ENCODE measurements around the gene MSRB3.

DNA sequence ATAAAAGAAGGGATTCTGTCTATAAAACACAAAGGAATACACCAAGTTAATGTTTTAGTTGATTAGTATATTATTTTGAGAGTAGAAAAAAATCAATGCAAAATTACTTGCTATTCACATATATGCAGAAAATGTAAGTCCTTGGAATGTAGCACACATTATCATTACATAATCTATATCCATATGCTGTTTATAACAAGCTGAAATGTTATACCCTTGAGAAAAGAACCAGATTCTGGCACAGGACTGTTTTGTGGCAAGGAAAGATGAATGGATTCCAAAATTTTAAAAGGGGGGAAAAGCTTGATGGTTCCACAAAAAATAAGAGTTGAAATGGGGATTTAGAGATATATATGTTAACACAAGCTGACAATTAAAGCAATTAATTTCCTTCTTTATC is 153.6 kb downstream of the MSRB3 start:
- no peak for TF ChIP-seq POLR2AphosphoS5 (IDR thresholded peaks at IDR 0.05)
- no peak for TF ChIP-seq POLR2A (IDR thresholded peaks at IDR 0.05)
